Heart right ventricle (tissue), 16 donors: ENCODE data around the gene BMAL2. TPM values are rescaled to one million over a fixed set of nuclear protein-coding genes. Genes with fewer than 3 reads are reported as not detected.

Experiments
- ATAC-seq, 8 donors: fragments of 200-7000 bp; cut with Tn5 transposase; one replicate each; pipeline ENCODE4 v1.9.1; 2020; ENCODE audit warnings: mild to moderate bottlenecking in 8 of 8, moderate library complexity in 8 of 8, moderate number of reproducible peaks in 1 of 8
- DNase-seq, 2 donors: peaks; one replicate each; pipeline ENCODE4 v3.0.0-alpha.2; 2020
- H3K27ac ChIP-seq, 10 donors: fragments of 200-600 bp; sonication (generic) in 2 of 10; one replicate each; pipeline versions ENCODE4 v1.5.0 to v1.8.0; 2020 to 2022; ENCODE audit warnings: mild to moderate bottlenecking in 3 of 10
- H3K27me3 ChIP-seq, 7 donors: fragments of 200-600 bp; one replicate each; pipeline ENCODE4 v1.8.0; 2021 to 2022; ENCODE audit warnings: mild to moderate bottlenecking in 2 of 7
- H3K36me3 ChIP-seq, 9 donors: fragments of 200-600 bp; sonication (generic) in 1 of 9; one replicate each; pipeline versions ENCODE4 v1.5.0 to v1.8.0; 2020 to 2022; ENCODE audit warnings: mild to moderate bottlenecking in 2 of 9
- H3K4me1 ChIP-seq, 9 donors: fragments of 200-600 bp; sonication (generic) in 1 of 9; one replicate each; pipeline versions ENCODE4 v1.5.0 to v1.8.0; 2020 to 2022; ENCODE audit warnings: mild to moderate bottlenecking in 4 of 9
- H3K4me3 ChIP-seq, 10 donors: fragments of 200-600 bp; sonication (generic) in 2 of 10; one replicate each; pipeline versions ENCODE4 v1.5.0 to v1.8.0; 2020 to 2022; ENCODE audit warnings: mild to moderate bottlenecking in 7 of 10, moderate library complexity in 2 of 10
- H3K9me3 ChIP-seq, 11 donors: fragments of 200-600 bp in 10 of 11; sonication (generic) in 2 of 11; one replicate each; pipeline versions ENCODE4 v1.5.0 to v1.8.0; 2013 to 2022; ENCODE audit warnings: mild to moderate bottlenecking in 2 of 11, control low read depth in 1 of 11, moderate library complexity in 1 of 11
- WGBS, 2 donors: extraction: QIAGEN DNeasy Blood & Tissue Kit; methylation state at CpG; one replicate each; pipeline ENCODE4 v1.1.7; 2013; ENCODE audit warnings: inconsistent platforms in 1 of 2; 5-methylcytosine and 5-hydroxymethylcytosine counted together
- intact Hi-C, 10 donors: fragments of 100-400 bp; cut with DNase I; formaldehyde crosslinking; loops; one replicate each; pipeline versions ENCODE4 v1.11.1 to v1.14.2; 2022
- polyA plus RNA-seq, 2 donors: library from polyadenylated mRNA; stranded (reverse); fragments of 200-250 nt; gene quantifications; one replicate each; pipeline ENCODE4 v1.2.3, GENCODE V29; 2013
- total RNA-seq, 10 donors: library from RNA; stranded (reverse); fragmentation: NEBNext Ultra II Directional in 3 of 10; extraction: Animal tissue kit (Norgen Biotek cat#: 25700) in 3 of 10; gene quantifications; one replicate each; pipeline versions ENCODE4 v1.2.1 to v1.2.4, GENCODE V29; 2021 to 2023
- TF ChIP-seq, protein P1 (sequence below), 9 donors: fragments of 200-600 bp; sonication (generic) in 2 of 9; IDR thresholded peaks; one replicate each; pipeline versions ENCODE4 v1.5.0 to v1.8.0; 2021 to 2022; ENCODE audit warnings: antibody characterized with exemption in 9 of 9, mild to moderate bottlenecking in 5 of 9, moderate library complexity in 1 of 9
- donor health status: Arrhythmogenic right ventricular cardiomyopathy.
- donor health status: ischemic (EF 13 %, LVEDD 7.1; RV severe dilation, severe dysfunction).
- donor health status: healthy with polysubstance abuse.
- donor health status: DM: no; HTN: yes; CAD: no.
- donor health status: DM: no; HTN: no; CAD: no.
- donor health status: ischemic (EF 25% LVEDD 6.9; RV normal size, moderate dysfunction).
- donor health status: ischemic (EF 25% LVEDD 5.7; RV mildly dilated, moderate dysfunction).
- donor health status: healthy.
- donor health status: DM: yes; HTN: yes; CAD: no.
- donor health status: Ischemic cardiomyopathy.
- donor health status: ischemic (EF 35%, LVEDD 5.7; RV mildly dilated, moderate dysfunction).
- donor health status: nonischemic (EF 11% LVEDD 7.7; RV severe dilation, severe dysfunction).
- donor health status: DM: yes; HTN: yes; CAD: no.
- donor health status: PGD.
- donor health status: ischemic (EF 29% LVEDD 5.4; RV normal size, mild dysfunction).
- donor health status: nonischemic (EF 23%, LVEDD 6.1; RV moderate dilation, normal function).

Gene BMAL2
- total and polyA plus RNA-seq, 12 donors = 0.44 to 9.4 (median 1.9) TPM

DNA sequence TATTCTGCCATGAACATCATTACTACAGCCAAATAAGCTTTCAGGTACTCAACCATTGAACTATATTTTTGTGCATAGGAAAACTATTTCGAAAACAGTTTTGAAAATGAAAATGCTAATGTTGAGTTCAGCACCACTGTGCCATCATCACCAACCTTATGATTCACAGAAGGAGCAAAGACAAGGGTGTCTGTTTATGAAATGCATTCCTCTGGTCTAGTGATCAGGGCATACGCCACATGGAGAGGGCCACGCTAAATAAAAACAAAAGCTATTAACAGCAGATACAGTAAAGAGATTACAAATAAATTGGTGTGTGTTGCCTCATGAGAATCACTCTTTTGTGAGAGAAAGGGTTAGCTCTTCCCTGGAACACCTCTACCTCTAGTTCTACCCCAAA is 43.2 kb upstream of the BMAL2 start:
- H3K36me3 ChIP-seq = no peaks in the 10 kb centered on the region
- DNase-seq (no peak), ATAC-seq (no peak)
- H3K27ac ChIP-seq = peak overlapping the region in 6 of 10 donors; percentile 37 to 87 (median 66)
- intact Hi-C loops = no loop called here
- H3K4me3 ChIP-seq = no peak overlapping the region
- no peaks in the 10 kb centered on the region for H3K9me3 ChIP-seq
- peaks cover 0 to 92% (median 75%) of the 10 kb centered on the region in 9 donors for H3K4me1 ChIP-seq
- no peaks in the 10 kb centered on the region for H3K27me3 ChIP-seq
- 62 to 76% methylated on average over 3 of the region's 3 CpGs for WGBS, 2 donors
- TF ChIP-seq, protein P1, sequence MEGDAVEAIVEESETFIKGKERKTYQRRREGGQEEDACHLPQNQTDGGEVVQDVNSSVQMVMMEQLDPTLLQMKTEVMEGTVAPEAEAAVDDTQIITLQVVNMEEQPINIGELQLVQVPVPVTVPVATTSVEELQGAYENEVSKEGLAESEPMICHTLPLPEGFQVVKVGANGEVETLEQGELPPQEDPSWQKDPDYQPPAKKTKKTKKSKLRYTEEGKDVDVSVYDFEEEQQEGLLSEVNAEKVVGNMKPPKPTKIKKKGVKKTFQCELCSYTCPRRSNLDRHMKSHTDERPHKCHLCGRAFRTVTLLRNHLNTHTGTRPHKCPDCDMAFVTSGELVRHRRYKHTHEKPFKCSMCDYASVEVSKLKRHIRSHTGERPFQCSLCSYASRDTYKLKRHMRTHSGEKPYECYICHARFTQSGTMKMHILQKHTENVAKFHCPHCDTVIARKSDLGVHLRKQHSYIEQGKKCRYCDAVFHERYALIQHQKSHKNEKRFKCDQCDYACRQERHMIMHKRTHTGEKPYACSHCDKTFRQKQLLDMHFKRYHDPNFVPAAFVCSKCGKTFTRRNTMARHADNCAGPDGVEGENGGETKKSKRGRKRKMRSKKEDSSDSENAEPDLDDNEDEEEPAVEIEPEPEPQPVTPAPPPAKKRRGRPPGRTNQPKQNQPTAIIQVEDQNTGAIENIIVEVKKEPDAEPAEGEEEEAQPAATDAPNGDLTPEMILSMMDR (IDR thresholded peaks at IDR 0.05) = no peak

GRCh38 chr12:27290501-27291168 is 42.0 kb upstream of the BMAL2 start:
- no peak overlapping the region for H3K4me3 ChIP-seq
- ATAC-seq = peak in 2 of 8 donors; percentile 36
- TF ChIP-seq, protein P1 (IDR thresholded peaks at IDR 0.05) = no peak
- no peak for DNase-seq
- no peaks in the 10 kb centered on the region for H3K9me3 ChIP-seq
- H3K4me1 ChIP-seq = peaks cover 0 to 92% (median 73%) of the 10 kb centered on the region in 9 donors
- intact Hi-C loops = loop anchor here in 7 of 10 donors (5.0 to 10.0 kb wide), 6 partner anchors 33 to 356 kb away; partner anchors contain the start of genes STK38L (in 2 of the 7), FGFR1OP2 (in 1 of the 7) and INTS13 (in 1 of the 7)
- H3K36me3 ChIP-seq = no peaks in the 10 kb centered on the region
- peak overlapping the region in 9 of 10 donors; percentile 26 to 87 (median 66) for H3K27ac ChIP-seq
- H3K27me3 ChIP-seq = no peaks in the 10 kb centered on the region
- WGBS, 2 donors = 38 to 44% methylated on average over 4 of the region's 4 CpGs

GRCh38 chr12:27291862-27292261 is 40.8 kb upstream of the BMAL2 start:
- TF ChIP-seq, protein P1 (IDR thresholded peaks at IDR 0.05) = no peak
- 12 to 19% methylated on average over 1 of the region's 1 CpG for WGBS, 2 donors
- no peak overlapping the region for H3K4me3 ChIP-seq
- no peaks in the 10 kb centered on the region for H3K27me3 ChIP-seq
- intact Hi-C loops = loop anchor here in 7 of 10 donors (5.0 to 10.0 kb wide), 6 partner anchors 35 to 357 kb away; partner anchors contain the start of genes STK38L (in 2 of the 7), FGFR1OP2 (in 1 of the 7) and INTS13 (in 1 of the 7)
- peaks cover 0 to 91% (median 75%) of the 10 kb centered on the region in 9 donors for H3K4me1 ChIP-seq
- no peak for DNase-seq
- H3K9me3 ChIP-seq = no peaks in the 10 kb centered on the region
- ATAC-seq = peak; percentile 45 to 72 (median 56)
- H3K36me3 ChIP-seq = peaks cover 0 to 8% (median 0%) of the 10 kb centered on the region in 9 donors
- H3K27ac ChIP-seq = peak overlapping the region; percentile 10 to 87 (median 62)

GRCh38 chr12:27292718-27293117 is 39.9 kb upstream of the BMAL2 start:
- WGBS, 2 donors = 88 to 92% methylated on average over 2 of the region's 2 CpGs
- TF ChIP-seq, protein P1 (IDR thresholded peaks at IDR 0.05) = no peak
- no peaks in the 10 kb centered on the region for H3K9me3 ChIP-seq

More at GRCh38 chr12:27292718-27293117, 39.9 kb upstream of the BMAL2 start:
- no peak overlapping the region for H3K4me3 ChIP-seq
- peaks cover 0 to 95% (median 82%) of the 10 kb centered on the region in 9 donors for H3K4me1 ChIP-seq
- intact Hi-C loops = loop anchor here in 7 of 10 donors (5.0 to 10.0 kb wide), 6 partner anchors 35 to 358 kb away; partner anchors contain the start of genes STK38L (in 2 of the 7), FGFR1OP2 (in 1 of the 7) and INTS13 (in 1 of the 7)
- DNase-seq = no peak
- no peak for ATAC-seq
- peak overlapping the region in 8 of 10 donors; percentile 11 to 87 (median 66) for H3K27ac ChIP-seq
- H3K27me3 ChIP-seq = no peaks in the 10 kb centered on the region
- H3K36me3 ChIP-seq = peaks cover 0 to 12% (median 0%) of the 10 kb centered on the region in 9 donors
